HEK293T (cell line): ENCODE results near the gene THSD7B.

Experiments used
- BHLHE40 ChIP-seq: fragments of 450-650 bp; IDR thresholded peaks from 2 replicates; pipeline ENCODE4 v1.6.1; 2016; ENCODE audit warnings: mild to moderate bottlenecking, moderate library complexity, borderline replicate concordance
- FOXA1 ChIP-seq: fragments of 450-650 bp; IDR thresholded peaks from 2 replicates; pipeline ENCODE4 v1.6.1; 2016; ENCODE audit warnings: mild to moderate bottlenecking
- HDGF ChIP-seq: fragments of 450-650 bp; IDR thresholded peaks from 2 replicates; pipeline ENCODE4 v1.6.1; 2017; ENCODE audit warnings: antibody characterized with exemption, borderline replicate concordance
- L3MBTL2 ChIP-seq: fragments of 450-650 bp; conservative IDR thresholded peaks from 2 replicates; pipeline ENCODE4 v1.6.1; 2016; ENCODE audit warnings: mild to moderate bottlenecking
- TARDBP ChIP-seq: fragments of 450-650 bp; IDR thresholded peaks from 2 replicates; pipeline ENCODE4 v1.6.1; 2016

DNA sequence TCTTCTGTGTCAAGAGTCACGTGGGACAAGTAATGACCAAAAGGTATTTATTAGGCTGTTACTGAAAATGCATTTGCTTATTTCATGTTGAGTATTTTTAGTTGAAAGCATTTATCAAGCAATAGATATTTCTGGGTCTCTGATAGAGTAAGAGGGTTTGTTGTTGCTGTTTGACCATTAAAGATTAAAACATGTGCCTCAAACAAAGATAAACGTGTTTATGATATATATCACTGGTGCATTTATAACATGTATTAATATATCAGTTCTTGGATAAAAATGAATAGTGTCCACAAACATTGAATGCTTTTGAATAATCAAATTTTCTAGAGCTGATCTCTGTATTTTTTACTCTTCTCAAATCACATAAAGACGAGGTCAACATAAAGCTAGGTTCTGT lies 467.7 kb downstream of the THSD7B start:
- TF ChIP-seq BHLHE40 (no peak), HDGF (no peak), L3MBTL2 (no peak), TARDBP (no peak), FOXA1 (no peak)
